Fibroblast of the conjunctiva (primary cell): ENCODE results near the gene GPR157.
A peak's percentile ranks its signal among the peaks of the same experiment; 100 is the strongest.

ENCODE experiments used
- DNase-seq: peaks from one replicate; pipeline ENCODE4 v3.0.0-alpha.2; 2010; ENCODE audit warnings: low read depth

Gene GPR157

GRCh38 chr1:9086796-9087195, 42.1 kb downstream of the GPR157 start:
- DNase-seq = no peak

- no peak for DNase-seq
Observed at GRCh38 chr1:9086045-9086444, 42.9 kb downstream of the GPR157 start.

GRCh38 chr1:9085306-9085940, 43.5 kb downstream of the GPR157 start:
- DNase-seq = no peak

DNA sequence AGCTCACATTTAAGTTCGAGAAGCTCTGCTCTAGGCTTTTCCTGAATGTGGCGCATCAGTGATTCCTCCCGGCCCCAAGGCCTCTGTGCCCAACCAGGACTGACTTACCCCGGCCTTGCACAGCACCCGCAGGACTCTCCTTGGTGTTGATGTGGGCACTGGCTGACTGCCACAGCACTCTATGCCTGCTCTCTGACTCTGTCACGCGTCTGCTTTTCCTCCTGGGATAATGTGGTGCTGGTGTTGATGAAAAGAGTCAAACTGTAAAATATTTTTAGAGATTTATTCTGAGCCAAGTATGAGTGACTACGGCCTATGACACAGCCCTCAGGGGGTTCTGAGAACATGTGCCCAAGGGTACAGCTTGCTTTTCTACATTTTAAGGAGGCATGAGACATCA, 44.0 kb downstream of the GPR157 start:
- DNase-seq = no peak

DNA sequence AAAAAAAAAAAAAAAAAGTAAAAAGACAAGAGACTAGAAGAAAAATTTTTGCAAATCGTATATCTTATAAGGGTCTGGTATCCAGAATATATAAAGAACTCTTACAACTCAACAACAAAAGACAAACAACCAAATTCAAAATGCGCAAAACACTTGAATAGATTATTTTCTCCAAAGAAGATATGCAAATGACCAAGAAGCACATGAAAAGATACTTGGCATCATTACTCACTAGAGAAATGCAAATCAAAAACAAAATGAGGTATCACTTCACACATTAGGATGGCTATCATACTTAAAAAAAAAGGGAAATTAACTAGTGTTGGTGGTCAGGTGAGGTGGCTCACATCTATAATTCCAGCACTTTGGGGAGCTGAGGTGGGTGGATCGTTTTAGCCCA, 47.4 kb downstream of the GPR157 start:
- DNase-seq = no peak

DNA sequence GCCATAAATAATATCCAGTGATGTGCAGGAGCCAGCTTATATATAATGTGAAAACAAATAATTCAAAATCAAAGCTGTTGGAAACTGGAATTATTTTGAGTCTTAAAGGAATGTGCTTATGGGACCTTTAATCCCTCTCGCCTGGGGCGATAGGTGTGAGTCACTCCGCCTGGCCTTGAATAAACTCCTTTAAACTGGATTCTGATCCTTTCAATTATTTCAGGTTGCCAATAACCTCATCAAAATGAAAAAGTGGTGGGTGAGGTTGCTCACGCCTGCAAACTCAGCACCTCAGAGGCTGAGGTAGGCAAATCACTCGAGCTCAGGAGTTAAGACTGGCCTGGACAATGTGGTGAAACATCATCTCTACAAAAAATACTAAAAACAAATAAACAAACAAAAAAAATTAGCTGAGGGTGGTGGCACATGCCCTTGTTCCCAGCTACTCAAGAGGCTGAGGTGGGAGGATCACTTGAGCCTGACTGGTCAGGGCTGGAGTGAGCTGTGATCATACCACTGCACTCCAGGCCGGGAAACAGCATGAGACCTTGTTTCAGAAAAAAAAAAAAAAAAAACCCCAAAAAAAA, 48.1 kb downstream of the GPR157 start:
- DNase-seq = no peak

GRCh38 chr1:9079988-9080704, 48.8 kb downstream of the GPR157 start:
- DNase-seq = no peak

GRCh38 chr1:9078752-9079500, 50.0 kb downstream of the GPR157 start:
- no peak for DNase-seq

DNA sequence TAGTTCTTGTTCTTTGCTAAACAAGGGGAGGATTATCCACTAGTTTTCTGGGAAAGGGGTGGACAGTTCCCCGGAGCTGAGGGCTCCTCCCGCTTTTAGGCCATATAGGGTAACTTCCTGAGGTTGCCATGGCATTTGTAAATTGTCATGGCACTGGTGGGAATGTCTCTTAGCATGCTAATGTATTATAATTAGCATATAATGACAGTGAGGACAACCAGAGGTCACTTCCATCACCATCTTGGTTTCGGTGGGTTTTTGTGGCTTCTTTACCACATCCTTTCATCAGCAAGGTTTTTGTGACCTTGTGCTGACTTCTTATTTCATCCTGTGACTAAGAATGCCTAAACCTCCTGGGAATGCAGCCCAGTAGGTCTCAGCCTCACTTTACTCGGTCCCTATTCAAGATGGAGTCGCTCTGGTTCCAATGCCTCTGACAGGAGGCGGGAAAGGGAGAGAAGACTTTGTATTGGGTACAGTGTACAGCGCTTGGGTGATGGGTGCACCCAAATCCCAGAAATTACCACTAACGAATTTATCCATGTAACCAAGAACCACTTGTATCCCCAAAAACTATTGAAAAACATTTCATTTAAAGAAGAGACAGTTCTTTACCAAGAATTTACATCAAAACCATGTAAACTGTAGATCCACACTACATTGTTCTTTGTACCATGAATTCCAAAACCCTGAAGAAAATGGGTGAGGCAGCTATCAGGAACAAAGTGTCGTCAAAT, 50.7 kb downstream of the GPR157 start:
- DNase-seq = no peak

- no peak for DNase-seq
Observed at GRCh38 chr1:9075022-9075421, 53.9 kb downstream of the GPR157 start.

DNA sequence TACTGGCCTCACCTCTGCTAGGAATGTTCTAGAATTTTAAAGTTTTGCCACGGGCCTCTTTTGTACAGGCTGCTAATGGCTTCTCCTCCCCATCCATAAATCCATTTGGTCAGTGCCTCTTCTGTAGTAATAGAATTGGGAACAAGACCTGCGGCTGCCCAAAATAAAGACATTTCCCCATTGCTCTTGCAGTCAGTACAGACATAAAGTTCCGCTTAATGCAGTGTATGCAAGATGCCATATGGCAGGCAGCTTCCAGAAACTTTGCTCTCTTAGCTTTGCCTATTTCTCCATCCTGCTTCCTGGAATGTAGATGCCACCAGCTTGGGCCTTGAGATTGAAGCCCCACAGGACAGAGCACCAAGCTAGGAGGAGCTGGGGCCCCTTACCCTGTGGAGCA, 55.8 kb downstream of the GPR157 start:
- no peak for DNase-seq

DNA sequence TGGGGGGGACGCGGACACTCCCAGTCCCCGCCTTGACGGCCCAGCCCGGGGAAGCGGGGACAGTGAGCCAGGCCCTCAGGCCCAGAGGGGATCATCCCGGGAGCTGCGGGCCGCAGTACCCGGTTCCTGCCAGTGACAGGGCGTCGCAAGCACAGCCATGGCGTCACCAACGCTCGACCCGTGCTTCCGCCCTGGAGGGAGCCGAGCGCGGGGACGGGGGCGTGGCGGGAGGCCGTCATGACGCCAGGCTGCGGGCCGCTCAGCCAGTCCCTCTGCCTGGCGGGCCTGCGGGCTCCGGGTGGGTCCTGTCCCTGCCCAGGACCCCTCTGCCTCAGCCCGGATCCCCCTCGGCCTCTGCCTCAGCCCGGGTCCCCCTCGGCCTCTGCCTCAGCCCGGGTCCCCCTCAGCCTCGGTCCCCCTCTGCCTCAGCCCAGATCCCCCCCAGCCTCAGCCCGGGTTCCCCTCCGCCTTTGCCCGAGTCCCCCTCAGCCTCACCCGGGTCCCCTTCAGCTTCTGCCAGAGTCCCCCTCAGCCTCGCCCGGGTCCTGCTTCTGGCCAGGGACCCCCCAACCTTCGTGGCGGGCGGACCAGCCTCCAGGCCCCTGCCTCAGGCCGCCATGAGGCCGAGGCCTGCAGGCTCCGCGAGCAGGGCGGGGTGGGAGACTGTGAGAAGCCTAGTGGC, 57.2 kb downstream of the GPR157 start:
- no peak for DNase-seq

DNA sequence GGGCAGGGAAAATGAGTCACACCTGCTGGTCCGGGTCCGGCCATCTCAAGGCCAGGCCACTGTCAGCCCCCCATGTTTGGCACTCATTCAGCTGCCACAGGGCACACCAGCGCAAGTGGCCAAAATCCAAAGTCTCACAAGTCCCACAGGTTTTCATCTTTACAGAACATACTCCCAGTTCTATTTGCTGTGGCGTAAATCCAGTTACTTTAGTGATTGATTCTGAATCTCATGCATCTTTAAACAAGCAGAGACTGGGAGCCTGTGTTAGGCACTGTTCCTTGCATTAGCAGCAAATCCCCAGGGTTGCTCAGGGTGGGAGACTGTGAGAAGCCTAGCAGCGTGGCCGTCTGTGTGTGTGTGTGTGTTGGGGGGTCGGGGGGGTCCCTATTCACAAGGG, 58.4 kb downstream of the GPR157 start:
- DNase-seq = no peak

- no peak for DNase-seq
Observed at GRCh38 chr1:9069326-9070100, 59.4 kb downstream of the GPR157 start, which contains the start of gene SLC2A5. SLC2A5 (minus strand) TSS chr1:9069635; CDS start chr1:9069536, 99 bp downstream.

- DNase-seq = no peak
Observed at GRCh38 chr1:9068981-9069325, 59.9 kb downstream of the GPR157 start.

DNA sequence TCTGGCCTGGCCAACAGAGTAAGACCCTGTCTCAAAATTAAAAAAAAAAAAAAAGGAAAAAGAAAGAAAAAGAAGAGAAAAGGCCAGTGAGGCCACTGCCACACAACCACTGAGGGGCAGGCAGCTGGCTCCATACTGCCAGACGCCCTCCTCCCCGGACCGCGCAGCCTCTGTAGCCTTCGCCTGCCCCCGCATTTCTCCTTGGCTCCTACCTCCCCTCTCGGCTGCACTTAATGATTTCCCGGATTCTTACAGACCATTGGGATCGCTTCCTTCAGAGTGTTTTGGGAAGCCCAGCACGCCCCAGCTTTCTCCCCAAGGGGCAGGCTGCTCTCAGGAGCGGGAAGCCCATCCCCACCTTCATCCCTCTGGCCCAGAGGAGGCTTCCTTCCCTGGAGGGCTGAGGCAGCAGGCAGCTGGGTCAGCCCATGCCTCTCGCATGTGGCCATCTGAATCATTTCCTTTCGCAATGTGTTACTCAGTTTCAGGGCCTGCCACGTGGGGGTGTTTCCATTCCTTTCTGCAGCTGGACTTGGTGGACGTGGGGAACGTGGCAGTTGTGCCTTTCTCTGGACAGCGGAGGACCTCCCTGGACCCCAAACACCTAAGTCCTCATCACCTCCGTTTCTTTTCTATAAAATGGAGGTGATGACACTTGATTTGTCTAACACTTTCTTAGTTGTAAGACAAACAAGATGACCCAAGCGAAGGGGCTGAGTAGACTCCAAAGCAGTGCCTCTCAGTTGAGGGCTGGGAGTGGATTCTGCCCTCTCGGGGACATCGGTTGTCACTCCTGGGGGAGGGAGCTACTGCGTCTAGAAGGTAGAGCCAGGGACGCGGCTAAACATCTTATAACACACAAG, 61.7 kb downstream of the GPR157 start:
- DNase-seq = peak; percentile 57

- DNase-seq = no peak
Observed at GRCh38 chr1:9065213-9065751, 63.6 kb downstream of the GPR157 start.

DNA sequence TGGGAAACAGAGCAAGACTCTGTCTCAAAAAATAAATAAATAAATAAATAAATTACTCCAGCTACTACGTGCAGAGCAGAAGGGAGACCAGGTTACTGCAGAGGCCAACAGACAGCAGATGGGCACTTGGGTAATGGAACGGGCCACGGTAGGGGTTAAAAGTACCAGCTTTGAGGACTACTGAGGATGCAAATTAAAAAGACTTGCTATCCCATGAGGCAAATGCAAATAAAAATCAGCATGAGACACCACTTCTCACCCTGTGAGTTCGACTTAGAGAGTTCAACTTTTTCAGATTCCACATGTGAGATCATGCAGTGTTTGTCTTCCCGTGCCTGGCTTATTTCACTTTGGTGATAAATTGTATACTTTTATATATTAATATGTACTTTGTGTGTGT, 66.1 kb downstream of the GPR157 start:
- DNase-seq = no peak

GRCh38 chr1:9062021-9062471, 66.9 kb downstream of the GPR157 start:
- no peak for DNase-seq
